ENCODE data around the gene SUMF1. TPM values are rescaled to one million over a fixed set of nuclear protein-coding genes. Genes with fewer than 3 reads are reported as not detected.

The SUMF1 gene
- total RNA-seq, 1 experiment from 2014 or later, result 79.1 TPM

- Histone ChIP-seq H3K9me2 (replicated peaks; ENCODE audit: low read length) (no peaks in the 10 kb centered on the region), H3K27ac (ENCODE audit: low read length) (no peak overlapping the region), H3K9ac (ENCODE audit: low read length) (no peak overlapping the region), H3K4me2 (ENCODE audit: low read length) (no peak overlapping the region), H3K4me1 (ENCODE audit: insufficient read depth, low read length) (no peaks in the 10 kb centered on the region), H3K79me2 (ENCODE audit: low read length) (no peaks in the 10 kb centered on the region), H3K4me3 (ENCODE audit: low read length) (no peak overlapping the region), H2AFZ (ENCODE audit: low read length) (no peak overlapping the region), H3K36me3 (ENCODE audit: low read depth, low read length) (no peaks in the 10 kb centered on the region), H3F3A (ENCODE audit: low read length, unreplicated experiment) (no peaks in the 10 kb centered on the region), H3K27me3 (ENCODE audit: low read length) (no peaks in the 10 kb centered on the region), H3K9me3 (ENCODE audit: low read length) (no peaks in the 10 kb centered on the region), H4K20me1 (ENCODE audit: low read length) (no peaks in the 10 kb centered on the region)
- DNase-seq (no peak), ATAC-seq (no peak)
- ChIA-PET POLR2A (ENCODE audit: unreplicated experiment) (interaction anchor here (0.7 kb wide), 1 partner anchor 94 kb away, joined by 3 read pairs; the partner anchor contains the start of gene ITPR1), CTCF (no interaction called here)
- no TSS peak for BruUV-seq (replicated peaks)
- intact Hi-C loops (cut with micrococcal nuclease), result no loop called here
- TF ChIP-seq EZH2 (IDR thresholded peaks at IDR 0.05; ENCODE audit: low read length, unreplicated experiment), result no peak
- TF ChIP-seq, protein P1, sequence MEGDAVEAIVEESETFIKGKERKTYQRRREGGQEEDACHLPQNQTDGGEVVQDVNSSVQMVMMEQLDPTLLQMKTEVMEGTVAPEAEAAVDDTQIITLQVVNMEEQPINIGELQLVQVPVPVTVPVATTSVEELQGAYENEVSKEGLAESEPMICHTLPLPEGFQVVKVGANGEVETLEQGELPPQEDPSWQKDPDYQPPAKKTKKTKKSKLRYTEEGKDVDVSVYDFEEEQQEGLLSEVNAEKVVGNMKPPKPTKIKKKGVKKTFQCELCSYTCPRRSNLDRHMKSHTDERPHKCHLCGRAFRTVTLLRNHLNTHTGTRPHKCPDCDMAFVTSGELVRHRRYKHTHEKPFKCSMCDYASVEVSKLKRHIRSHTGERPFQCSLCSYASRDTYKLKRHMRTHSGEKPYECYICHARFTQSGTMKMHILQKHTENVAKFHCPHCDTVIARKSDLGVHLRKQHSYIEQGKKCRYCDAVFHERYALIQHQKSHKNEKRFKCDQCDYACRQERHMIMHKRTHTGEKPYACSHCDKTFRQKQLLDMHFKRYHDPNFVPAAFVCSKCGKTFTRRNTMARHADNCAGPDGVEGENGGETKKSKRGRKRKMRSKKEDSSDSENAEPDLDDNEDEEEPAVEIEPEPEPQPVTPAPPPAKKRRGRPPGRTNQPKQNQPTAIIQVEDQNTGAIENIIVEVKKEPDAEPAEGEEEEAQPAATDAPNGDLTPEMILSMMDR (conservative IDR thresholded peaks at IDR 0.05; ENCODE audit: low read depth, low read length), result no peak
- no peak for TF ChIP-seq EZH2phosphoT487 (IDR thresholded peaks at IDR 0.05; ENCODE audit: borderline replicate concordance, low read length)
Measured at GRCh38 chr3:4399476-4399875, 67.6 kb downstream of the SUMF1 start.

DNA sequence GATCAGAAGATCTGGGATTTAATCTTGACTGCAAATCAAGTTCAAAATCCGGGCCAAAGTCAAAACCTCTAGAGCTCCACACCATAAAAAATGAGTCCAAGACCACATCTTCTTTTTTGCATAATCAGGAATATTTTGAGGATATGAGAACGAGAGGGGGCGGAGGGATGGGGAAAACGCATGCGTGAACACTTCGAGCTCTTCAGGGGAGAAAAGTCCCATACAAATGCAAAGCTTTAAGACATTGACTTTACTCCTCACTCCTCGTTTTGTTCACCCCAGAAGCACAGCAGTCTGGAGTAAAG is 68.2 kb downstream of the SUMF1 start:
- Histone ChIP-seq H3K79me2 (ENCODE audit: low read length) (no peaks in the 10 kb centered on the region), H2AFZ (ENCODE audit: low read length) (no peak overlapping the region), H3K4me1 (ENCODE audit: insufficient read depth, low read length) (no peaks in the 10 kb centered on the region), H3K27me3 (ENCODE audit: low read length) (no peaks in the 10 kb centered on the region), H3F3A (ENCODE audit: low read length, unreplicated experiment) (no peaks in the 10 kb centered on the region), H4K20me1 (ENCODE audit: low read length) (no peaks in the 10 kb centered on the region), H3K4me3 (ENCODE audit: low read length) (no peak overlapping the region), H3K4me2 (ENCODE audit: low read length) (no peak overlapping the region), H3K27ac (ENCODE audit: low read length) (no peak overlapping the region), H3K36me3 (ENCODE audit: low read depth, low read length) (no peaks in the 10 kb centered on the region), H3K9me2 (replicated peaks; ENCODE audit: low read length) (no peaks in the 10 kb centered on the region), H3K9ac (ENCODE audit: low read length) (no peak overlapping the region), H3K9me3 (ENCODE audit: low read length) (no peaks in the 10 kb centered on the region)
- intact Hi-C loops (cut with micrococcal nuclease), result no loop called here
- POLR2A ChIA-PET (ENCODE audit: unreplicated experiment), result interaction anchor here (0.6 to 0.7 kb wide), 2 partner anchors 15 to 95 kb away, joined by 3 to 6 read pairs; partner anchors contain the start of gene ITPR1
- DNase-seq (no peak), ATAC-seq (no peak)
- CTCF ChIA-PET, result interaction anchor here (0.6 kb wide), 1 partner anchor 8 kb away, joined by 4 read pairs; no protein-coding TSS in a partner anchor
- BruUV-seq (replicated peaks), result no TSS peak
- TF ChIP-seq EZH2phosphoT487 (IDR thresholded peaks at IDR 0.05; ENCODE audit: borderline replicate concordance, low read length) (no peak), EZH2 (IDR thresholded peaks at IDR 0.05; ENCODE audit: low read length, unreplicated experiment) (no peak)
- TF ChIP-seq, protein P1 (conservative IDR thresholded peaks at IDR 0.05; ENCODE audit: low read depth, low read length), result no peak

- Histone ChIP-seq H3K27ac (ENCODE audit: low read length) (no peak overlapping the region), H3F3A (ENCODE audit: low read length, unreplicated experiment) (no peaks in the 10 kb centered on the region), H3K27me3 (ENCODE audit: low read length) (no peaks in the 10 kb centered on the region), H3K79me2 (ENCODE audit: low read length) (no peaks in the 10 kb centered on the region), H3K9me2 (replicated peaks; ENCODE audit: low read length) (no peaks in the 10 kb centered on the region), H3K9me3 (ENCODE audit: low read length) (no peaks in the 10 kb centered on the region), H3K9ac (ENCODE audit: low read length) (no peak overlapping the region), H4K20me1 (ENCODE audit: low read length) (no peaks in the 10 kb centered on the region), H3K4me2 (ENCODE audit: low read length) (no peak overlapping the region), H3K36me3 (ENCODE audit: low read depth, low read length) (no peaks in the 10 kb centered on the region), H2AFZ (ENCODE audit: low read length) (no peak overlapping the region), H3K4me3 (ENCODE audit: low read length) (no peak overlapping the region), H3K4me1 (ENCODE audit: insufficient read depth, low read length) (no peaks in the 10 kb centered on the region)
- BruUV-seq (replicated peaks), result no TSS peak
- intact Hi-C loops (cut with micrococcal nuclease), result no loop called here
- POLR2A ChIA-PET (ENCODE audit: unreplicated experiment), result interaction anchor here (0.6 to 0.7 kb wide), 2 partner anchors 15 to 95 kb away, joined by 3 to 6 read pairs; partner anchors contain the start of gene ITPR1
- ATAC-seq (peak; percentile 49; the same call in 1 of the 2 replicates), DNase-seq (no peak)
- TF ChIP-seq EZH2 (IDR thresholded peaks at IDR 0.05; ENCODE audit: low read length, unreplicated experiment), result no peak
- TF ChIP-seq, protein P1 (conservative IDR thresholded peaks at IDR 0.05; ENCODE audit: low read depth, low read length), result no peak
- TF ChIP-seq EZH2phosphoT487 (IDR thresholded peaks at IDR 0.05; ENCODE audit: borderline replicate concordance, low read length), result no peak
- CTCF ChIA-PET, result interaction anchor here (0.6 kb wide), 1 partner anchor 9 kb away, joined by 4 read pairs; no protein-coding TSS in a partner anchor
Measured at GRCh38 chr3:4398120-4398940, 68.7 kb downstream of the SUMF1 start.

Data from PC-3 (cell line).